ENCODE results near the gene ZFP57.

DNA sequence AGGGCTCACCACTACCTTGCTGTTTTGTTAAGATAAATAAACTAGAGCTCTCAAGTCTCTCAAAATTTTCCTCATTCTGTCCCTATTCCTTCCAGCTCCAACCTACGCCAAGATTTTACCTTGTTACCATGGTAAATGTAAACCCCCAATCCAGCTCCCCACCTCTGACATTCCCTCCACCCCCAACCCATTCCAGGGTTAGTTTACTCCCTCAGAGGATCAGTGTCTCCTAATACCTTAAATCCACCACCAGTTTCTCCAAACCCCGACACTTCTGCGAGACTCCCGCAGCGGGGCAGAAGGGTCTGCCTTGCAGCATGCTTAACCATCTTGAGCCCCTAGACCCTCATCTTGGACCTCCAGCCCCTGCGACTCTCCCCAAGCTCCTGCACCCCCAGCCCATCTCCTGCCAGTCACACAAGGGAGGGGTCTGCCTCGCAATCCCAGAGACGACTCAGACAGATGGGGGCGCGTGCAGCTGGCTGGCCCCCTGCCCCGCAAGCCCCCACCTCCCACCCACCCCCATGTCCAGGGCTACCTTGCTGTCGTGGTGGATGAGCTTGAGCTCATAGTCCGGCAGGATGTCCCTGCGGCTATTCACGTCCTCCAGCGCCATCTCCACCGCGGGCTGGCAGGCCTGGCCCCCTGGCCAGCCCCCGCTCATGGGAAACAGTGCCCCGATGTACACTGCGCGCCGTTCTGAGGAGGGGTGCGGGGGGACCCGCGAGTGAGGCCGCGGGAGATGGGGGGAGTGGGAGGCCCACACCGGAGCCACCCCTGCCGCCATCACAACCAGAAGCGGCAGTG is 53.8 kb downstream of the ZFP57 start:
- TF ChIP-seq POLR2AphosphoS5 (IDR thresholded peaks at IDR 0.05) (no peak), POLR2A (IDR thresholded peaks at IDR 0.05) (no peak), EP300 (IDR thresholded peaks at IDR 0.05) (no peak)
- TF ChIP-seq, protein P1, sequence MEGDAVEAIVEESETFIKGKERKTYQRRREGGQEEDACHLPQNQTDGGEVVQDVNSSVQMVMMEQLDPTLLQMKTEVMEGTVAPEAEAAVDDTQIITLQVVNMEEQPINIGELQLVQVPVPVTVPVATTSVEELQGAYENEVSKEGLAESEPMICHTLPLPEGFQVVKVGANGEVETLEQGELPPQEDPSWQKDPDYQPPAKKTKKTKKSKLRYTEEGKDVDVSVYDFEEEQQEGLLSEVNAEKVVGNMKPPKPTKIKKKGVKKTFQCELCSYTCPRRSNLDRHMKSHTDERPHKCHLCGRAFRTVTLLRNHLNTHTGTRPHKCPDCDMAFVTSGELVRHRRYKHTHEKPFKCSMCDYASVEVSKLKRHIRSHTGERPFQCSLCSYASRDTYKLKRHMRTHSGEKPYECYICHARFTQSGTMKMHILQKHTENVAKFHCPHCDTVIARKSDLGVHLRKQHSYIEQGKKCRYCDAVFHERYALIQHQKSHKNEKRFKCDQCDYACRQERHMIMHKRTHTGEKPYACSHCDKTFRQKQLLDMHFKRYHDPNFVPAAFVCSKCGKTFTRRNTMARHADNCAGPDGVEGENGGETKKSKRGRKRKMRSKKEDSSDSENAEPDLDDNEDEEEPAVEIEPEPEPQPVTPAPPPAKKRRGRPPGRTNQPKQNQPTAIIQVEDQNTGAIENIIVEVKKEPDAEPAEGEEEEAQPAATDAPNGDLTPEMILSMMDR (IDR thresholded peaks at IDR 0.05), result no peak
